Measurements from ENCODE around the gene DIPK2B.

The DIPK2B gene, protein sequence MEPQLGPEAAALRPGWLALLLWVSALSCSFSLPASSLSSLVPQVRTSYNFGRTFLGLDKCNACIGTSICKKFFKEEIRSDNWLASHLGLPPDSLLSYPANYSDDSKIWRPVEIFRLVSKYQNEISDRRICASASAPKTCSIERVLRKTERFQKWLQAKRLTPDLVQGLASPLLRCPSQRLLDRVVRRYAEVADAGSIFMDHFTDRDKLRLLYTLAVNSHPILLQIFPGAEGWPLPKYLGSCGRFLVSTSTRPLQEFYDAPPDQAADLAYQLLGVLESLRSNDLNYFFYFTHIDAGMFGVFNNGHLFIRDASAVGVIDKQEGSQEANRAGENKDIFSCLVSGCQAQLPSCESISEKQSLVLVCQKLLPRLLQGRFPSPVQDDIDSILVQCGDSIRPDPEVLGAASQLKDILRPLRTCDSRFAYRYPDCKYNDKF

GRCh38 chrX:45200741-45201234 lies at the start of gene DIPK2B:
Gene DIPK2B (minus strand): TSS chrX:45200876. CDS start chrX:45200826, 50 bp downstream.
- DNase-seq (ENCODE audit: low read depth, low spot score), result no peak
- TF ChIP-seq, protein P1, sequence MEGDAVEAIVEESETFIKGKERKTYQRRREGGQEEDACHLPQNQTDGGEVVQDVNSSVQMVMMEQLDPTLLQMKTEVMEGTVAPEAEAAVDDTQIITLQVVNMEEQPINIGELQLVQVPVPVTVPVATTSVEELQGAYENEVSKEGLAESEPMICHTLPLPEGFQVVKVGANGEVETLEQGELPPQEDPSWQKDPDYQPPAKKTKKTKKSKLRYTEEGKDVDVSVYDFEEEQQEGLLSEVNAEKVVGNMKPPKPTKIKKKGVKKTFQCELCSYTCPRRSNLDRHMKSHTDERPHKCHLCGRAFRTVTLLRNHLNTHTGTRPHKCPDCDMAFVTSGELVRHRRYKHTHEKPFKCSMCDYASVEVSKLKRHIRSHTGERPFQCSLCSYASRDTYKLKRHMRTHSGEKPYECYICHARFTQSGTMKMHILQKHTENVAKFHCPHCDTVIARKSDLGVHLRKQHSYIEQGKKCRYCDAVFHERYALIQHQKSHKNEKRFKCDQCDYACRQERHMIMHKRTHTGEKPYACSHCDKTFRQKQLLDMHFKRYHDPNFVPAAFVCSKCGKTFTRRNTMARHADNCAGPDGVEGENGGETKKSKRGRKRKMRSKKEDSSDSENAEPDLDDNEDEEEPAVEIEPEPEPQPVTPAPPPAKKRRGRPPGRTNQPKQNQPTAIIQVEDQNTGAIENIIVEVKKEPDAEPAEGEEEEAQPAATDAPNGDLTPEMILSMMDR (IDR thresholded peaks at IDR 0.05; ENCODE audit: low read depth, low read length), result no peak
- in situ Hi-C loops (cut with HindIII; ENCODE audit: low sequenced_read_pairs), result no loop called here
- H3K4me3 ChIP-seq (ENCODE audit: low read depth, low read length), result no peak within 1 kb of the TSS

DNA sequence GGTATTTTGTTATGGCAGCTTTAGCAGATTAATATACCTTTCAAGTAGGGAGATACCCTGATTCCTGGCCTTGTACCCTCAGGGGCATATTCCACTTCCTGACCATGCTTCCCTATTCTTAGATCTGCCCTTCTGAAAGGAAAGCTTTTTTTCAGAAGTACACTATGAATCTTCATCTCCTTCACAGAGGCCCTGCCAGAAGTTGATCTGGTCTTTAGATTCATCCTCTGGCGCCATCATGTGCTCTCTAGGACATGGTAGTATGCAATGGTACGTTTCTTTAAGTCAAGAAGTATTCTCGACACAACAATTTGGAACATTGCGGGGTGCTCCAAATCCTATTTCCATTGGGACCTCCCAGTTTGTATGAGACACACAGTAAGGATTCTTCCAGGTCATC lies 39.6 kb upstream of the DIPK2B start:
- H3K4me3 ChIP-seq (ENCODE audit: low read depth, low read length), result no peak overlapping the region
- in situ Hi-C loops (cut with HindIII; ENCODE audit: low sequenced_read_pairs), result no loop called here
- no peak for DNase-seq (ENCODE audit: low read depth, low spot score)
- TF ChIP-seq, protein P1 (IDR thresholded peaks at IDR 0.05; ENCODE audit: low read depth, low read length), result no peak

DNA sequence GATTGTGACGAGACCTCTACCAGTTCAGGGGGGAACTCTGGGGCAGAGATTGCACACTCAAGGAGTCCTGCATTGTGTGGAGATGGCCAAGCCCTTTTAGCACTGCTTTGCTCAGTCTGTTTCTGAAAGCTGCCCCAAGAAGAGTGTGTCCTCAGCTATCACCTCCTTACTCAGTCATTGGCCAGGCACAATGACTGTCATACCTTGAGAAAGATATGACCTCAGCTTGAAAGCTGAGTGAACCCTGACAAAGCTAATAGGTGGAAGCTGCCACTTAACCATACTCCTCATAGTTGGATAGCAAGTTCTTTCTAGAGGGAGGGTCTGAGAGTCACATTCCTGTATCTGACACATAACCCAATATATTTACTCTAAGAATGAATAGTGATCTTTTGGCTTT lies 37.8 kb upstream of the DIPK2B start:
- TF ChIP-seq, protein P1 (IDR thresholded peaks at IDR 0.05; ENCODE audit: low read depth, low read length), result no peak
- DNase-seq (ENCODE audit: low read depth, low spot score), result no peak
- in situ Hi-C loops (cut with HindIII; ENCODE audit: low sequenced_read_pairs), result no loop called here
- H3K4me3 ChIP-seq (ENCODE audit: low read depth, low read length), result no peak overlapping the region

- H3K4me3 ChIP-seq (ENCODE audit: low read depth, low read length), result no peak overlapping the region
- DNase-seq (ENCODE audit: low read depth, low spot score), result no peak
- in situ Hi-C loops (cut with HindIII; ENCODE audit: low sequenced_read_pairs), result no loop called here
- TF ChIP-seq, protein P1 (IDR thresholded peaks at IDR 0.05; ENCODE audit: low read depth, low read length), result no peak
Measured at GRCh38 chrX:45233531-45233930, 32.9 kb upstream of the DIPK2B start.

GRCh38 chrX:45232139-45232538 lies 31.5 kb upstream of the DIPK2B start:
- H3K4me3 ChIP-seq (ENCODE audit: low read depth, low read length), result no peak overlapping the region
- in situ Hi-C loops (cut with HindIII; ENCODE audit: low sequenced_read_pairs), result no loop called here
- TF ChIP-seq, protein P1 (IDR thresholded peaks at IDR 0.05; ENCODE audit: low read depth, low read length), result no peak
- DNase-seq (ENCODE audit: low read depth, low spot score), result no peak

DNA sequence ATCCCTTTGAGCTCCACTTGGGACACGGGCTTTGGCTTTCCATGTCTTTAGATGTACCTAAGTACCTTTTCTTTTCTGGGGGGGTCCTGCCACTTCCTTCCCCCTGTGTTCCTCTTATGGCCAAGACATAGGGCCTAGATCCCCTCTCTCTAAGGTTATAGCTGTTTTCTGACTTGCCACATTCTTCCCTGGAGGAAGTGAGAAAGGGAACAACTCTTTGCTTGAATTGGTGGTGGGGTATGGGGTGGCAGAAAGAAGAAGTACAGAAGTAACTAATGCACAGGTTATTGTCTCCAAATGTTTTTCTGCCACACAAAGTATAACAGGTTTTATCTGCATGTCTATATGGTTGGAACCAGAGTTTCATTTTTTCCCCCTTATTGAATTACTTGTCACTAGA lies 29.7 kb upstream of the DIPK2B start:
- DNase-seq (ENCODE audit: low read depth, low spot score), result no peak
- in situ Hi-C loops (cut with HindIII; ENCODE audit: low sequenced_read_pairs), result no loop called here

More for the DNA sequence above, 29.7 kb upstream of the DIPK2B start:
- H3K4me3 ChIP-seq (ENCODE audit: low read depth, low read length), result no peak overlapping the region
- TF ChIP-seq, protein P1 (IDR thresholded peaks at IDR 0.05; ENCODE audit: low read depth, low read length), result no peak

Measured in astrocyte of the spinal cord (primary cell).